SU-DHL-6 (cell line): Measurements from ENCODE around the gene PRM3.

Experiments used
- EZH2phosphoT487 ChIP-seq: fragments of 200-600 bp; sonication (generic), shearing (Covaris generic); conservative IDR thresholded peaks from 2 replicates; pipeline ENCODE4 v1.6.1; 2018; ENCODE audit warnings: mild to moderate bottlenecking, antibody characterized with exemption, low read length, moderate library complexity, mixed read lengths
- TF ChIP-seq, protein P1 (sequence below): fragments of 200-600 bp; sonication (generic); IDR thresholded peaks from one replicate; pipeline ENCODE4 v1.5.1; 2017; ENCODE audit warnings: antibody characterized with exemption, mild to moderate bottlenecking, low read length, moderate library complexity; ENCODE audit not compliant: insufficient read depth, poor library complexity, severe bottlenecking

DNA sequence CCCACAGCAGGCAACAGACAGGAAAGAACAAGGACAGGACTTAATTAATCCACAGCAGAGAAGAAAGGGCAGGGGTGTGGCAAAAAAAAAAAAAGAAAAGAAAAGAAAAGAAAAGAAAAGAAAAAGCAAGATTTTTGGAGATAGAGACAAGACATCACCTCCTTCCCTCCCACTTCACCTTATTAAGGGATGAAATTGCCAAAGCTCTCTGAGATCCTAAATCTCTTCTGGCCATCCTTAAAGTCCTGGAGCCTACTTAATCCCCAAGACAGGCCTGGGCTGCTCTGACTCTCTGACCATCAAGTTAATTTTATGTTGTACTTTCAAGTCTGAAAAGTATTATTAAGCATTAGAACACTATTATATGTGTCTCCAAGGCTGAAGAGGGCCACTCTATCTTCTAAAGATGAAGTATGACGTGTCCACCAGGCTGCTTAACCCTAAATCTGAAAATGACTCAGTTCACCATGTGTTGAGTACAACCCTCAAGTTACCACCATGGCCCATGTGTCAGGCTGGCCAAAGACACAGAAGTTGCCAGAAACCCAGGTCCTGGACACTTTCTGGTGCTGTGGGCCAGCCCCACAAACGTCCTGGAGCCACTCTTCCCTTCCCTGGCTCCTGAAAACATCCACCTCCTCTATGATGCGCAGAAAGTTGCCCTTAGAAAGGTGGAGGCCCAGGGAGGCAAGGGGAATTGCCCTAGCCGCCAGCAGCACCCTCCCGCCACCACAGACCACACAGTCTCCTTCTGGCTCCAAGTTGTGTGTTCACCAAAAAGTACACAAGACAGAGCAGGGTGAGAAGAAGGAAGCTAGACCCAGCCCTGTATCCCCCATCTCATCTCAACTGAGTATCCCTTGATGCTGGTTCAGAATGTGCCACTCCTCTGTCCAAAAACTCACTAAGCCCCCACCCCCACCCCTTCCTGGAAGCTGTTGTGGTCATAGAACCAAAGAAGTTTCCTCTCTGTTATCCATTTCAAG, 20.1 kb downstream of the PRM3 start:
- TF ChIP-seq EZH2phosphoT487, result no peak
- TF ChIP-seq, protein P1, sequence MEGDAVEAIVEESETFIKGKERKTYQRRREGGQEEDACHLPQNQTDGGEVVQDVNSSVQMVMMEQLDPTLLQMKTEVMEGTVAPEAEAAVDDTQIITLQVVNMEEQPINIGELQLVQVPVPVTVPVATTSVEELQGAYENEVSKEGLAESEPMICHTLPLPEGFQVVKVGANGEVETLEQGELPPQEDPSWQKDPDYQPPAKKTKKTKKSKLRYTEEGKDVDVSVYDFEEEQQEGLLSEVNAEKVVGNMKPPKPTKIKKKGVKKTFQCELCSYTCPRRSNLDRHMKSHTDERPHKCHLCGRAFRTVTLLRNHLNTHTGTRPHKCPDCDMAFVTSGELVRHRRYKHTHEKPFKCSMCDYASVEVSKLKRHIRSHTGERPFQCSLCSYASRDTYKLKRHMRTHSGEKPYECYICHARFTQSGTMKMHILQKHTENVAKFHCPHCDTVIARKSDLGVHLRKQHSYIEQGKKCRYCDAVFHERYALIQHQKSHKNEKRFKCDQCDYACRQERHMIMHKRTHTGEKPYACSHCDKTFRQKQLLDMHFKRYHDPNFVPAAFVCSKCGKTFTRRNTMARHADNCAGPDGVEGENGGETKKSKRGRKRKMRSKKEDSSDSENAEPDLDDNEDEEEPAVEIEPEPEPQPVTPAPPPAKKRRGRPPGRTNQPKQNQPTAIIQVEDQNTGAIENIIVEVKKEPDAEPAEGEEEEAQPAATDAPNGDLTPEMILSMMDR, result no peak
